ENCODE results near the gene PGA3.
"Not testable (repeated sequence)": the region's sequence is repeated elsewhere in the genome, so short reads cannot be mapped to it uniquely, and the experiment has no call there.

Gene PGA3

GRCh38 chr11:61240875-61241274, 37.6 kb downstream of the PGA3 start, which contains the start of gene PGA5:
TSS of gene PGA5 (plus strand) at chr11:61241175. CDS start at chr11:61241227, 52 bp downstream.
- DNase-seq; H3K27me3 Mint-ChIP-seq; H3K4me3 Mint-ChIP-seq; H3K9me3 Mint-ChIP-seq; H3K27ac Mint-ChIP-seq; H3K4me1 Mint-ChIP-seq (ENCODE audit: low read depth); H3K36me3 Mint-ChIP-seq (ENCODE audit: low read depth): not testable (repeated sequence)

GRCh38 chr11:61241526-61241925, 38.2 kb downstream of the PGA3 start:
- H3K4me3 Mint-ChIP-seq; H3K27ac Mint-ChIP-seq; H3K4me1 Mint-ChIP-seq (ENCODE audit: low read depth); H3K9me3 Mint-ChIP-seq; H3K27me3 Mint-ChIP-seq; H3K36me3 Mint-ChIP-seq (ENCODE audit: low read depth); DNase-seq: not testable (repeated sequence)

- H3K36me3 Mint-ChIP-seq (ENCODE audit: low read depth); H3K4me3 Mint-ChIP-seq; H3K4me1 Mint-ChIP-seq (ENCODE audit: low read depth); DNase-seq; H3K9me3 Mint-ChIP-seq; H3K27me3 Mint-ChIP-seq; H3K27ac Mint-ChIP-seq: not testable (repeated sequence)
These were observed 42.1 kb downstream of the PGA3 start for GRCh38 chr11:61245284-61245964.

- DNase-seq; H3K36me3 Mint-ChIP-seq (ENCODE audit: low read depth); H3K27me3 Mint-ChIP-seq; H3K27ac Mint-ChIP-seq; H3K9me3 Mint-ChIP-seq; H3K4me1 Mint-ChIP-seq (ENCODE audit: low read depth); H3K4me3 Mint-ChIP-seq: not testable (repeated sequence)
These were observed 44.8 kb downstream of the PGA3 start for GRCh38 chr11:61248071-61248470.

GRCh38 chr11:61249201-61249600, 45.9 kb downstream of the PGA3 start:
- not testable (repeated sequence) for H3K27ac Mint-ChIP-seq; DNase-seq; H3K36me3 Mint-ChIP-seq (ENCODE audit: low read depth); H3K27me3 Mint-ChIP-seq; H3K4me3 Mint-ChIP-seq; H3K4me1 Mint-ChIP-seq (ENCODE audit: low read depth); H3K9me3 Mint-ChIP-seq

- not testable (repeated sequence) for H3K4me1 Mint-ChIP-seq (ENCODE audit: low read depth); H3K4me3 Mint-ChIP-seq; H3K36me3 Mint-ChIP-seq (ENCODE audit: low read depth); DNase-seq; H3K27ac Mint-ChIP-seq; H3K27me3 Mint-ChIP-seq; H3K9me3 Mint-ChIP-seq
These were observed 47.8 kb downstream of the PGA3 start for GRCh38 chr11:61250796-61251765.

- H3K27ac Mint-ChIP-seq; H3K36me3 Mint-ChIP-seq (ENCODE audit: low read depth); H3K27me3 Mint-ChIP-seq; H3K4me1 Mint-ChIP-seq (ENCODE audit: low read depth); H3K9me3 Mint-ChIP-seq; DNase-seq; H3K4me3 Mint-ChIP-seq: not testable (repeated sequence)
These were observed 49.0 kb downstream of the PGA3 start for GRCh38 chr11:61252332-61252731.

- H3K27ac Mint-ChIP-seq: no peak overlapping the region
- H3K9me3 Mint-ChIP-seq: no peaks in the 10 kb centered on the region
- H3K4me3 Mint-ChIP-seq: no peak overlapping the region
- no peaks in the 10 kb centered on the region for H3K4me1 Mint-ChIP-seq (ENCODE audit: low read depth)
- peaks cover 8% of the 10 kb centered on the region for H3K36me3 Mint-ChIP-seq (ENCODE audit: low read depth)
- peak; percentile 75 for DNase-seq
- H3K27me3 Mint-ChIP-seq: no peaks in the 10 kb centered on the region
These were observed 51.2 kb downstream of the PGA3 start for GRCh38 chr11:61254403-61255025.

GRCh38 chr11:61256710-61257482, 53.6 kb downstream of the PGA3 start:
- Mint-ChIP-seq H3K36me3 (ENCODE audit: low read depth) (peaks cover 8% of the 10 kb centered on the region), H3K27me3 (no peaks in the 10 kb centered on the region), H3K4me3 (no peak overlapping the region), H3K9me3 (no peaks in the 10 kb centered on the region), H3K27ac (no peak overlapping the region), H3K4me1 (ENCODE audit: low read depth) (no peaks in the 10 kb centered on the region)
- DNase-seq: no peak

GRCh38 chr11:61258546-61258945, 55.2 kb downstream of the PGA3 start:
- Mint-ChIP-seq H3K36me3 (ENCODE audit: low read depth) (peaks cover 13% of the 10 kb centered on the region), H3K4me3 (no peak overlapping the region), H3K4me1 (ENCODE audit: low read depth) (no peaks in the 10 kb centered on the region), H3K27me3 (no peaks in the 10 kb centered on the region), H3K27ac (no peak overlapping the region), H3K9me3 (no peaks in the 10 kb centered on the region)
- no peak for DNase-seq

- no peak overlapping the region for H3K27ac Mint-ChIP-seq
- peaks cover 18% of the 10 kb centered on the region for H3K36me3 Mint-ChIP-seq (ENCODE audit: low read depth)
- DNase-seq: no peak
- H3K4me3 Mint-ChIP-seq: no peak overlapping the region
- no peaks in the 10 kb centered on the region for H3K27me3 Mint-ChIP-seq
- no peaks in the 10 kb centered on the region for H3K9me3 Mint-ChIP-seq
- H3K4me1 Mint-ChIP-seq (ENCODE audit: low read depth): no peaks in the 10 kb centered on the region
These were observed 56.0 kb downstream of the PGA3 start for GRCh38 chr11:61259363-61259762.
